GM19324 (cell line): ENCODE data around the gene PGAP6.
"Not testable (repeated sequence)": the region's sequence is repeated elsewhere in the genome, so short reads cannot be mapped to it uniquely, and the experiment has no call there.

ENCODE experiments used
- ATAC-seq: cut with Tn5 transposase; IDR thresholded peaks from one replicate; pipeline ENCODE4 v1.9.1; 2021; ENCODE audit warnings: mild to moderate bottlenecking, moderate library complexity; ENCODE audit not compliant: unreplicated experiment, low FRiP score

Gene PGAP6, protein sequence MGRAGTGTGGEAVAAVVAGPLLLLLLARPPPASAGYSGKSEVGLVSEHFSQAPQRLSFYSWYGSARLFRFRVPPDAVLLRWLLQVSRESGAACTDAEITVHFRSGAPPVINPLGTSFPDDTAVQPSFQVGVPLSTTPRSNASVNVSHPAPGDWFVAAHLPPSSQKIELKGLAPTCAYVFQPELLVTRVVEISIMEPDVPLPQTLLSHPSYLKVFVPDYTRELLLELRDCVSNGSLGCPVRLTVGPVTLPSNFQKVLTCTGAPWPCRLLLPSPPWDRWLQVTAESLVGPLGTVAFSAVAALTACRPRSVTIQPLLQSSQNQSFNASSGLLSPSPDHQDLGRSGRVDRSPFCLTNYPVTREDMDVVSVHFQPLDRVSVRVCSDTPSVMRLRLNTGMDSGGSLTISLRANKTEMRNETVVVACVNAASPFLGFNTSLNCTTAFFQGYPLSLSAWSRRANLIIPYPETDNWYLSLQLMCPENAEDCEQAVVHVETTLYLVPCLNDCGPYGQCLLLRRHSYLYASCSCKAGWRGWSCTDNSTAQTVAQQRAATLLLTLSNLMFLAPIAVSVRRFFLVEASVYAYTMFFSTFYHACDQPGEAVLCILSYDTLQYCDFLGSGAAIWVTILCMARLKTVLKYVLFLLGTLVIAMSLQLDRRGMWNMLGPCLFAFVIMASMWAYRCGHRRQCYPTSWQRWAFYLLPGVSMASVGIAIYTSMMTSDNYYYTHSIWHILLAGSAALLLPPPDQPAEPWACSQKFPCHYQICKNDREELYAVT

DNA sequence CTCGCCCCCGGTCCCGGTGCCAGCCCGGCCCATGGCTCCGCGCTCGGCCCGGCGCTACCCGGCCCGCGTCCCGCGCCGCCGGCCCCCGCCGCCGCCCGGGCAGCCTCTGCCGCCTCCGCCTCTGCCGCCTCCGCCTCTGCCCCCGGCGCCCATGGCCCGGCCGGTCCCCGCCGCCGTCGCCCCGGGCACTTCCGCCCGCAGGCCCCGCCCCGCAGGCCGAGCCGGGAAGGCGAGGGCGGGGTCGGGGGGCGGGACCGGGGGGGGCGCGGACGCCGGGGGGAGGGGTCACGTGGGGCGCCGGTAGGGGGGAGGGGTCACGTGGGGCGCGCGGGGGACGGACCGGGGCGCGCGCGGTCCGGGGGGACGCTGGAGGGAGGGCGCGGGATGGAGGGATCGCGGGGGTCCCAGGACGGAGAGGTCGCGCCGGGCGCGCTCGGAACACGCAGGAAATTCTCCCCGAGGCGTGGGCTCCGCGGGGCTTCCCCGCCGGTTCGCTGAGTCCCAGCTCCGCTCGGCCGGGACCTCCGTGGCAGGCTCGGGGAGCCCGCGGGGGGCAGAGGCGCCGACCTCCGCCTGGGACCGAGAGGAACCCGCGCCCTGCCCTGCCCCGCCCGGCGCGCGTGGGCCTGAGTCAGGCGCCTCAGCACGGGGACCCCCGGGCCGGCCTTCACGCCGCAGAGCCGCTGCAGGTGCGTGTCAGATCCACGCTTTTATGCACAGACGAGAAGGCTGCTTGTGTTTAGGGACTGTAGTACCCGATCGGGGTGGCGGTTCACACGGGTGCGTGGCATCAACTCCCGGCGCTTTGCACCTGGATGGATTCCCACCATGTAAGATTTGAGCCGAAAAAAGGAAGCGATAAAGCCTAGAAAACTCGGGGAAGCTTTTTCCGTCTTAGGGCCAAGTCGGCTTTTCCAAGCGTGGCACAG is at the start of gene PGAP6:
PGAP6 (minus strand) TSS at position 190 of the 929 bp plus-strand sequence; CDS start at position 33, 157 bp downstream.
- ATAC-seq, result peak; percentile 67

DNA sequence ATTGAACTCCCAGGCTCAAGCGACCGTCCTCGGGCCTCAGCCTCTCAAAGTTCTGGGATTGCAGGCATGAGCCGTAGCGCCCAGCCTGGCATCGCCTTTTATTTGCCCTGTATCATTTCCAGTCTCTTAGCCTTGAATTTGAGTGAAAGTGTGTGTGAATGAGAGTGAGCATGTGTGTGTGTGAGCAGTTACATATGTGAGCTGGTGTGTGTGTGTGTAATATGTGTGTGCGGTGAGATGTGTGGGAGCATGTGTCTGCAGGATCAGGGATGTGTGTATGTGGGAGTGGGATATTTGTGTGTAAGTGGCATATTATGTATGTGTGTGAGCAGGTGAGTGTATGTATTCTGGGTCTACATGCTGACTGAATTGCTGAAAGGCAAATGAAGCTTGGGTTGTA is 49.1 kb upstream of the PGAP6 start:
- no peak for ATAC-seq

DNA sequence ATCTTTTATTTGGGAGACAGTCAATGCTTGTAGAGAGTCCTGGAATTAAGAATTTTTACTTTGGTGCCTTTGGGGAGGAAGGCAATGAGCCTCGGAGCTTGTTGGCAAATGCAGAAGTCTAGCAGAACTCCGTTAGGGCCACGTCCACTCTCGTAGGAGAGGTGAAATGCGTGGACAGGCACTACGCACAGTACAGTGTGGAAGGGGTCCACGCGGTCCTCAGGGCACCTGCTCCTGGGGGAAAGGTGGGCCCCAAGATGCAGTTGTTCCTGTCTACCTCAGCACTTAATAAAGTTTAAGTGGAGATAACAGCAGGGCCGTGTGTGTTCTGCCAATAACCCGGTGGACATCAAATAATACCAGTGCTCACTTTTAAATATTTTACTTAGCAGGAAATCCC is 45.5 kb upstream of the PGAP6 start:
- no peak for ATAC-seq

DNA sequence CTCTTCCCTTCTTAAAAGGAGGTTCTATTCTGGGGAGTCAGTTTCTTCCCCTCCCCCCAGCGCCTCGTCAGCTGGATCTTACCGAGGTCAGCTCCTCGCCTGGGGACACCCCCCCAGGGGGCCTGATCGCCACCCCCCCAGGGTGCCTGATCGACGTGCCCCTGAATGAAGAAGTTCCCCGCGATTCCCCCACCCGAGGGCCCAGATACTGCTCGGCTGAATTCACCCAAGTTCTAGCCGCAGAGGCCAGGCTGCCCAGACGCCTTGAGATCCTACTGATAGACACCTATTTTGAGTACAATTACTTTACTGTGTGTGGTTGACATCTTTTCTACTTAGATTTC is 45.1 kb upstream of the PGAP6 start:
- ATAC-seq, result no peak

DNA sequence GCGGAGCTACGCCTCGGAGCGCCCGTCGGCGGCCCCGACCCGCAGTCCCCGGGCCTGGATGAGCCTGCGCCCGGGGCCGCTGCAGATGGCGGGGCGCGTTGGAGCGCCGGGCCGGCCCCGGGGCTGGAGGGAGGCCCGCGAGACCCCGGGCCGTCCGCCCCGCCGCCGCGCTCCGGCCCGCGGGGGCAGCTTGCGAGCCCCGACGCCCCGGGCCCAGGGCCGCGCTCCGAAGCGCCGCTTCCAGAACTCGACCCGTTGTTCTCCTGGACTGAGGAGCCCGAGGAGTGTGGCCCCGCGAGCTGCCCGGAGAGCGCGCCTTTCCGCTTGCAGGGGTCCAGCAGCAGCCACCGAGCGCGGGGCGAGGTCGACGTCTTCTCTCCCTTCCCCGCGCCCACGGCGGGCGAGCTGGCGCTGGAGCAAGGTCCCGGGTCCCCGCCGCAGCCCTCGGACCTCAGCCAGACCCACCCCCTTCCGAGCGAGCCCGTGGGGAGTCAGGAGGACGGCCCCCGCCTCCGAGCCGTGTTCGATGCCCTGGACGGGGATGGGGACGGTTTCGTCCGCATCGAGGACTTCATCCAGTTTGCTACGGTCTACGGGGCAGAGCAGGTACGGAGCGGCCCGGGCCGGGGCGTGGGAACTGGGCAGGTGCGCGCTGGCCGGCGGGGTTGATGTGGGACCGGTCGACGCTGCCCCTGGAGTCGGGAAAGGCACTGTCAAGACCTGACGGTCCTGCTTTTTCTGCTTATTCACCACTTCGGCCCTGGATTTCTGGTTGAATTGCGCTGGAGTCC is 44.5 kb upstream of the PGAP6 start:
- peak; percentile 2 for ATAC-seq

DNA sequence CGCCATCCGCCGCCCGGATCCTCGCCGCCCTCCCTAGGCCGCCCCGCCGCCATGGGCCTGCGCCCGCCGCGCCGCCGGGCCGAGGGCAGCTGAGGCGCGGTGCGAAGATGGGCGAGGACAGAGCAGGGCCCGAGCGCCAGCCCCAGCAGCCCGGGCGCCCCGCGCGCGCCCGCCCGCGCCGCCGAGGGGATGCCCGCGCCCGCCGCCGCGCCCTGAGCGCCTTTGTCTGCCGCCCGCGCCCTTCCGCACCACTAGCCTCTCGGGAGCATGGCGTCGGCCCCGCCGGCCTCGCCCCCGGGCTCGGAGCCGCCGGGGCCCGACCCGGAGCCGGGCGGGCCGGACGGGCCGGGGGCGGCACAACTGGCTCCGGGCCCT is 43.9 kb upstream of the PGAP6 start:
- peak; percentile 37 for ATAC-seq

DNA sequence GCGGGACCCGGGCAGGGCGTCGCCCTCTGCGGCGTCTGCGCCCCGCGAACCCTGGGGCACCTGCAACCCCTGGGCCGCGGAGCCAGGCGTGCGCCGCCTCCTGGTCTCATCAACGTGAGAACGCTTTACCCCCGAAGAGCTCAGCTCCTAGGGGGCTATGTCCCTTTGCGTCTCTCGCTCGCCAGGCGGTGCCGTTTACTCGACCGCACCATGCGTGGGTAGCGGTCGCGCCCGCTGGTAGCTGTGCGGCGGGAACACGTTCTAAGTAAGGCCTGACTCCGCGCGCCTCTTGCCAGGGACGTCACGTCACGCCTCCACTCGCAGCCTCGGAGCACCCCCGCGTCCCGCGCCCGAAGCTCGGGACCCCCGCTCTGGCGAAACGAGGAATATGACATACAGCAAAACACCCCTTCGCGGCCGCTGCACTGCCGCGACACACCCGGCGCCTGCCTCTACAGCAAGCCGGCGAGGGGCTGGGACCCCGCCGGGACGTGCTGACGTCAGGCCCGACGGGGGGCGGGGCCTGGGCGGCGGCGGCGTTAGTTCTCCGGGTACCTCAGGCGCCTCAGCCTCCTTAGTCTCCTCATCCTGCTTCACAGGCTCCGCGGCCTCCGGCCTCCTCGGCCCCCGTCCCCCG is 43.4 kb upstream of the PGAP6 start, which contains the start of gene RAB11FIP3:
RAB11FIP3 (plus strand) TSS at position 568 of the 637 bp plus-strand sequence. CDS start 358 bp downstream, outside the sequence.
- peak; percentile 80 for ATAC-seq

DNA sequence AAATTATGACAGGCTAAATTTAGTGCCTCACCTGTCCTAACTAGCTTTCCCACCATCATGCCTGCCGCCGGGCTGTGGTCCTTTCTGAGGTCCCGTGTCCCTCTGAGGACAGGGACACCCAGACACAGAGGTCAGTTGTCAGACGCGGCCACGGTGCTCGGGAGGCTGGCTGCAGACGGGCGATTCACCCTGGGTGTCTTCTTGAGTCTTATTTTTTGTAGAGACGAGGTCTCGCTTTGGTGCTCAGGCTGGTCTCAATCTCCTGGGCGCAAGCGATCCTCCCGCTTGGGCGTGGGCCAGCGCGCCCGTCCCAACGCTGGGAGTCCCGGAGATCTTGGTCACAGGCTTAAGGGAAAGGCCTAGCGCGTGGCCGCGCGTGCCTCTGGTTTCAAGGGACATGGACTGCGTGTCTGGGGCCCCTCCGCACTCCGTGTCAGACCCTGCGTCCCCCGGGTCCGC is 42.9 kb upstream of the PGAP6 start:
- no peak for ATAC-seq

DNA sequence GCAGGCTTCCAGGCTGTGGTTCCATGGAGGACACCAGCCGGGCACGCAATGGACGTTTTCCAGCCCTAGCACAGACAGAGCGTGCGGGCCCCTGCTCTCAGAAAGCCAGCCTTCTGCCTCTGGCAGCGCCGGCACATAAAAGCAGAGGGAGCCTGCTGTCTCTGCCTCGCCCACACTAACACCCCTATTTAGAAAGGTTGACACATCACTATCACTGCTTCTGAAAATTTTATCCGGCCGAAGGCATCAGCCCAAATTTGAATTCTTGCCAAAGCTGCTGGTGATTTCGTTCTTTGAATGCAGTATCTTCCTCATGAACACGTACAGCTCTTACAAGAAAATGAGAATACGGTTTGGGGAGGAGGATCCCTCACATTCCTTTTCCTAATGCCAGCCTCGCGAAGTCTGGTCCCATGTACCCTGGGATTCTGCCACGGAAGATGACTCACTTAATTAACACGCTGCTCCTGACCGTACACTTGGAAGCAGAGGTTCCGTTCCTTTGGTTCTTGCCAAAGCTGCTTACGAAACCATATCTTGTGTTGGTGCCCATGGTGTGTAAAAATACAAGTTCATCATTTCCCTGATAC is 42.4 kb upstream of the PGAP6 start:
- no peak for ATAC-seq

DNA sequence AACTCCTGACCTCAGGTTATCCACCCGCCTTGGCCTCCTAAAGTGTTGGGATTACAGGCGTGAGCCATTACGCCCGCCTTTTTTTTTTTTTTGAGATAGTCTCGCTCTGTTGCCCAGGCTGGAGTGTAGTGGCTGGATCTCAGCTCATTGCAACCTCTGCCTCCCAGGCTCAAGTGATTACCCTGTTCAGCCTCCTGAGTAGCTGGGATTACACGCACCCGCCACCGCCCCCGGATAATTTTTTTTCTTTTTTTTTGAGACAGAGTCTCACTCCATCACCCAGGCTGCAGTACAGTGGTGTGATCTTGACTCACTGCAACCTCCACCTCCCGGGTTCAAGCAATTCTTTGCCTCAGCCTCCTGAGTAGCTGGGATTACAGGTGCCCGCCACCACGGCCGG is 40.4 kb upstream of the PGAP6 start:
- ATAC-seq, result not testable (repeated sequence)

DNA sequence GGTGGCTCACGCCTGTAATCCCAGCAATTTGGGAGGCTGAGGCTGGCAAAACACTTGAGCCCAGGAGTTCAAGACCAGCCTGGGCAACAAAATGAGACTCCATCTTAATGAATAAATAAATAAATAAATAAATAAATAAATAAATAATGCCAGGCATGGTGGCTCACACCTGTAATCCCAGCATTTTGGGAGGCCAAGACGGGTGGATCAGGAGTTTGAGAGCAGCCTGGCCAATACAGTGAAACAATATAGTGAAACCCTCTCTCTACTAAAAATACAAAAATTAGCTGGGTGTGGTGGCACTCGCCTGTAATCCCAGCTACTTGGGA is 33.4 kb upstream of the PGAP6 start:
- ATAC-seq, result not testable (repeated sequence)

DNA sequence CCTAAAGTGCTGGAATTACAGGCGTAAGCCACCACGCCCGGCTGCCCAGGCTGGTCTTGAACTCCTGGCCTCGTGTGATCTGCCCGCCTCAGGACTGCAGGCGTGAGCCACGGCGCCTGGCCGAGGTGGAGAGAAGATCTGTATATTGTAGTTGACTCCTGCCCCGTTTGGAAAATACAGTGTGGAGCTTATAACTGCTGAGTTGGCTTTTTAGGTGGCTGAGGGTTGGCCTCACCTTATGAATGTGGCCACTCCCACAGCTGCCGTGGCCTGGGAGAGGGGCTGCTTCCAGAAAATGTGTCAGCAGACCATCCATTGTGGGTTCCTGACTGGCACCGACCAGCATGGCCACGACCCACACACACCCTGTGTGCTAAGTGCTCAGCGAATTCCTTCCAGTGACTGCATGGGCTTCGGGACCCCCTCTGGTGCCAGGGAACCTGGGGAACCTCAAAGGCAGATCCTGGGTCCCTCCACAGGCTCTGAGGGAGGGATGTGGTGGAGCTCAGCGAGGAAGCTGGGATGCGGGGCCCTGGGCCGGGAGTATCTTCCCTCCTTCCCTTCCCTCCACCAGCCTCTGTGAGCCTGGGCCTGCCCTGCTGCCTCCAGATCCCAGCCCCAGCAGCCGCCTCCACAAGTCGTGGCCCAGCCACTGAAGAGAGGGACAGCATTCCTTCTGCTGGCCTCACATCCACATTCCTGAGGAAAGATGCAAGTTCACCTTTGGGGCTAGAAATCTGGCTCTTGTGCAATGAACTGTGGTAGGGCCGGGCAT is 32.8 kb upstream of the PGAP6 start:
- no peak for ATAC-seq

DNA sequence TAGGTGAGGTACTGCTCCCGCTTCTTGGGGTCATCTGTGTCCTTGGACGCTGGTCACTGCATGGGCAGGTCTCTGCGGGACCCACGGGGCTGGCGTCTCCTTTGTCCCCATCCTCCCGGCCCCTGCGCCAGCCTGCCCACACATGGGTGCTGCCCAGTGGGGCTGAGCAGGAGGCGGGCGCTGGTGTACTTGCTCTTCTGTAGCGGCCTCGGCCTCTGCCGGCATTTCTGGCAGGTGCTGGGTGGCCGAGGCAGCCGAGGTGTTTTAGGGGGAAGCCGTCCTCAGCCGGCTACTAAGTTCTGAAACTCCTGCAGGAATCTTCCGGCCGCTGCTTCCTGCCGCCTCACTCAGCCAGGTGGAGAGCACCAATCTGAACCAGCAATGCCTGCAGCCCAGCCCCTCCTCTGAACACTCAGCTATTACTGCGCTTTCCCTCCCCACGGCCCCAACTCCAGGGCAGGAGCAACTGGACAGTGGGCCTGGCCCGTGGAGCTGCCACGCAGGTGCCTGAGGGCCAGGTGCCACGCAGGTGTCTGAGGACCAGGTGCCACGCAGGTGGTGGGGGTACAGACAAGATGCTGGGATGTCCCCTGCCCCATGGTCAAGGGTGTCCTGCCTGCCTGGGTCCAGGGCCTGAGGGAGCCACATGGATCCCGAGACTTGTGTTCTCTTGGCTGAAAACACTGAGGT is 29.9 kb upstream of the PGAP6 start:
- ATAC-seq, result no peak

DNA sequence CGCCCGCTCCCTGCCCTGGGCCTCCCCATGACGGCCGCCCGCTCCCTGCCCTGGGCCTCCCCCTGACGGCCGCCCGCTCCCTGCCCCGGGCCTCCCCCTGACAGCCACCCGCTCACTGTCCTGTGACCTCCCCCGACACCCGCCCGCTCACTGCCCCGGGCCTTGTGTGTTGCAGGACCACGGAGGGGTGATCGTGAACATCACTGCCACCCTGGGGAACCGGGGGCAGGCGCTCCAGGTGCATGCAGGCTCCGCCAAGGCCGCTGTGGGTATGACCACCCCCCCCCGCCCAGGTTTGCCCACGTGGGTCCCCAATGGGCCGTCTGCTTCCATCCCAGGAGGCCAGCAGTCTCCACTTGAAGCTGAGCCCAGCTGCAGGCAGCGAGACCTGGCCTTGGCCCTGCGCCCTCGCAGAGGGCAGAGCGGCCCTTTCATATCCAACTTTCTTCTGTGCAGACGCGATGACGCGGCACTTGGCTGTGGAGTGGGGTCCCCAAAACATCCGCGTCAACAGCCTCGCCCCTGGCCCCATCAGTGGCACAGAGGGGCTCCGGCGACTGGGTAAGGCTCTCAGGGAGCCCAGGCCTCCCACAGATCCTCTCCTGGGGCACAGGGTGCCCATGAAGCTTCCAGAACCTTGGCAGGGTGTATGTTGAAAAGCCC is 28.9 kb upstream of the PGAP6 start:
- no peak for ATAC-seq

DNA sequence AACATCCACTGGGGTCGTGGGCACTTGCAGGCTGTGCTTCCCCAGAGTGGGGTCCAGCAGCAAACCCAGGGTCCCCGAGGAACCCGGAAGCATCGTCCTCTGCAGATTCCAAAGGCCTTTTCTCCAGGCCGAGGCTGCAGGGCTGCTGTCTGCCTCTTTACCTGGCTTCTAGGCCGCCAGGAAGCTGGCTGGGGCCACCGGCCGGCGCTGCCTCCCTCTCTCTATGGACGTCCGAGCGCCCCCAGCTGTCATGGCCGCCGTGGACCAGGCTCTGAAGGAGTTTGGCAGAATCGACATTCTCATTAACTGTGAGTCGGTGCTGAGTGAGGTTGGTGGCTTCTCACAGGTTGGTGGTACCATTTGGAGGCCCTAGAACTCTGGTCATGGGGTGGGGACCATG is 25.5 kb upstream of the PGAP6 start:
- ATAC-seq, result no peak

DNA sequence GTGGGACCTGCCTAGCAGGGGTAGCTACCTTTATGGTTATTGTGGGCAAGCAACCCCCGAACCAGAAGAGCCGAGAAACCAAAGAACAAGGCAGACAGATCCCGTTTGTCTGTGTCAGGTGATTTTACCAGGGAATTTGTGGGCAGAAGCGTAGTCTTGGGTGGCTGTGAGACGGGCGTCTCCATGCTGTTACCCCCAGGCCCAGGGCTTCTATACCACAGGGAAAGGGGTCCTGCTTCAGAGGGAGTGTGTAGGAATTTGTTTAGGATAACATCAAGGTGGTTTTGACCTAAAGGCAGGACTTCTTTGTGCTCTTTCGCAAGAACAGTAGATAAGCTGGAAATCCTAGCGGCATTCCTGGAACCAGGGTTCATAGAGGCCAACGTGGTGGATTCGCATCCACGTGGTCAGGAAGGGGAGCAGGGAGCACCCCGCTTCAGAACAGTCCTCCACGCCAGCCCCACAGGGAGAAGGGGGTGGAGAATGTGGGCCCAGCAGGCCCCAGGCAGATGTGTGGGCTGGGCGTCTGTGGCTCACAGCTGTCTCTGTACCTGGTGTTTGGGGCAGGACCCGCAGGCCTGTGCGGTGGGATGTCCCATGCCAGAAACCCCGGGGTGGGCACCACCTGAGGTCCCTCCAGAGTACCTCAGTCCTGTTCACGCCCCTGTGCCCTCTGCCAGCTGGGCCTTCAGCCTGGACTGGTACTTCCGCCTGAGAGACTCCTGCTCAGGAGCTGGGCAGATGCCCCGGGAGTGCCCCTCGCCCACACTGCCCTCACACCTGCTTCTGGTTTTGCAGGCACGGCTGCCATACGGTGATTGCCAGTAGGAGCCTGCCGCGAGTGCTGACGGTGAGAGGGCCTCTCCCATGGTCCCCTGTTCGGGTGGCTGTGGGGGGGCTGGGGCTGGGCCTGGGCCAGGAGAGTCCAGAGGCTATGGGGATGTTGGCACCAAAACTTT is 24.0 kb upstream of the PGAP6 start:
- no peak for ATAC-seq
